ENCODE data around the gene EFHC1.

The EFHC1 gene

GRCh38 chr6:52555518-52556233, 135.5 kb downstream of the EFHC1 start:
- no peak for DNase-seq (ENCODE audit: low read depth)

GRCh38 chr6:52557389-52558265, 137.5 kb downstream of the EFHC1 start:
- DNase-seq (ENCODE audit: low read depth) = no peak

- no peak for DNase-seq (ENCODE audit: low read depth)
Observed at GRCh38 chr6:52558266-52559000, 138.3 kb downstream of the EFHC1 start.

GRCh38 chr6:52560462-52560861, 140.3 kb downstream of the EFHC1 start:
- no peak for DNase-seq (ENCODE audit: low read depth)

DNA sequence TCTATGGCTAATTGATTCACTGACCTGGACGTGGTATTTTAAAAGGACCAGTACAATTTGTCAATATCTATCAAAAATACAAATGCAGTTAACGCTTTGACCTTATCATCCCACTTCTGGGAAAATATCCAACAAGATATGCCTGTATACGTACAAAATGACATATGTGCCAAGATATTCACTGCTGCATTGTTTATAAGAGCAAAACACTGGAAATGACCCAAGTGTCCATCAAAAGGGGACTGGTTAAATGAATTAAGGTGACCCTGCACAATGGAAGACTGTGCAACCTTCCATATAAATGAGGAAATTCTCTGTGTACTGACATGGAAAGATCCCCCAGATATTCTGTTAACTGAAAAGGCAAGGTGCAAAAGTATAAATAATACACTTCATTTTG, 142.8 kb downstream of the EFHC1 start:
- DNase-seq (ENCODE audit: low read depth) = no peak

DNA sequence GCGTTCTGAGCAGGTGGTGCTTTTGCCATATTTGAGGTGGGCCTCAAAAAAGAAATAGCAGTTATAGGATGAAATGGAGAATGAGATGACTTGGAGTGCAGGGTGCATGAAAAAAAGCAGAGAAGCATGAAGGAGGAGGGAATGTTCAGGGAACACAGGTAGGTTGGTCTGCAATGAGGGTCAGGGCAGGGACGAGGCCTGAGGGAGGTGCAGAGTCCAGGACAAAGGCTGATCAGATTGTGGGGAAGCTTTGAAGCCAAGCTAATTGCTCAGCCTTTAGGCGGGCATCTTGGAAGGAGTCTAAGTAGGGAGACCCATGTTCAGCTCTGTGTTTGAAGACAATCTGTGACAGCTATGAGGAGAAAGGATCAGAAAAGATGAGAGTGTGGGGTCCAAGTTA, 144.7 kb downstream of the EFHC1 start:
- no peak for DNase-seq (ENCODE audit: low read depth)

- no peak for DNase-seq (ENCODE audit: low read depth)
Observed at GRCh38 chr6:52566201-52566600, 146.1 kb downstream of the EFHC1 start.

DNA sequence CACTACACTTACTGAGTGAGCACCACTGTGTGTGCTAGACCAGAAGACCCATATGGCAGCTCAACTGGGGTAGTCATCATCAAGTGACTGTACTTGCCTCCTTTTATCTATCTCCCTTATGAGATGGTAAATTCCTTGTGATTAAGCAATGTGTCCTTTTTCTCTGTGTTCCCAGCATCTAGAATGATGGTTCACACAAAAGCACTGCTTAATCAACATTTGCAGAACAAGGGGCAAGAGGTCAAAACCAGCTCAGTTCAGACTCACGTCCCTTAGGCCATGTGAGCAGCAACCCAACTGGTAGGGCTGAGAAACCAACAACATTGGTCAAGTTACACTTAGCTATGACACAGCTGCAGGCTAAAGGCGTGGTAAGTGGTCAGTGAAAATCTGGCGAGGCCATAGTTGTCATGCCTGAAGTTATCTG, 146.7 kb downstream of the EFHC1 start:
- no peak for DNase-seq (ENCODE audit: low read depth)

GRCh38 chr6:52568320-52568719, 148.2 kb downstream of the EFHC1 start:
- DNase-seq (ENCODE audit: low read depth) = no peak

GRCh38 chr6:52570291-52570700, 150.2 kb downstream of the EFHC1 start:
- no peak for DNase-seq (ENCODE audit: low read depth)

DNA sequence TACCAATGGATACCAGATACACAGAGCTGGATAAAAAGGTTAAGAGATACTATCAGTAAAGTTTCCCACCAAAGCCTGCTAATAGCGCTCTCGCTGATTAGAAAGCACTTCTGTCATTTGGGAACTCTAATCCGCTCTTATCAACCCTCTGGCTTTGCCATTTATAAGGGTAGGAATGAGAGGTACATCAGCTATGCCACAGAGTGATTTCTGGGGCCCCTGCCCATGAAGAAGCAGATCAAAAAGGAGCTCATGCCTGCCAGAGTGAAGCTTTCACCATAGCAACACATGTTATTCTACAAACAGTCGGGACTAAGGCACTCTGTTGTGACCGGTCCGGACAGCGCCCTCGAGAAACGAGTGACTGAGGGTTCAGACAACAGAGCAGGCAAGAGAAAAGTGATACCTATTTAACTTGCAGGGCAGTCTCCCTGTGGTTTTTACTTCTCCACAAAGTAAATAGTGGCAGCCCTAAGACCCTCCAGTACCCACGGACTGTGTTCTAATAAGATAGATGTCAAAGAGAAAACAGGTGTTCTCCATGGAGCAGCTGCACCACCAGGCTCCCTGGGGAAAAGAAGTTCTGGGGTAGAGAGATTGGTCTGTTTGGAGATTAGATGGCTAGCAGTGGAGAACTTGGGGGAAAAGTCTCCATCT, 151.1 kb downstream of the EFHC1 start:
- DNase-seq (ENCODE audit: low read depth) = no peak

DNA sequence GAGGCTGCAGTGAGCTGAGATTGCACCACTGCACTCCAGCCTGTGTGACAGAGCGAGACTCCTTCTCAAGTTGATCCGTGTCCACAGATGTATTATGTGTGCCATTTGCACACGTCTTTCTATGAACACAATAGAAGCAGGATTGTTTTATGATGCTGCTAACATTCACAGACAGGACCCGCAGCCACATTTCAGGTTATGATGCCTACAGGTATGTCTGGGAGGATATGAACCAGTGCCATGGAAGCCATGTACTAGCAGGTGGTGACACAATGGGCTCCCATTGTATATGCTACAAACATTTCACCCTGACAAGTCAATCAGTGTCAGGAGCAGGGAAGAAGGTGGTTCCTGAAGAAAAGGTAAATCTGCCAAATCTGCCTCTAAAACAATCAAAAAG, 152.4 kb downstream of the EFHC1 start:
- no peak for DNase-seq (ENCODE audit: low read depth)

DNA sequence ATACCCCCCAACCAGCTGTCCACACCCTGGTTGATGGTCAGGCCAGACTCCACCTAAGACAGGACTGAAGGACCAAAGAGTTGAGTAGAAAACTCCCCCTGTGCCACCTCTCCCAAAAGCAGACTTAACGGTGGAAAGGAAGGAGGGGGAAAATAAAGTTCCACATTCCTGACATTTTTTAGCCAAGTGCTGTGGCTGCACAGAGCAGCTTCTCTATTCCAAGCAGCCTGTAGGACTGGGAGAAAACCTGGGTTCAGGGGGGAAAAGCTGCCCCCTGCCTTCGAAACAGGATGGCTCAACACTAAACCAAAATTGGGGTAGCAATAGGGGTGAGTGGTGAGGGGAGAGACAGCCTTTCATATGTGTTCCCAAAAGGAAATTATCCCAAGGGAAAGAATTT, 153.2 kb downstream of the EFHC1 start:
- no peak for DNase-seq (ENCODE audit: low read depth)

Measured in stimulated activated CD8-positive, alpha-beta memory T cell treated with anti-CD3 and anti-CD28 coated beads, Interleukin-15, amount 100 ng/mL, for 24 hours (primary cell).